ENCODE results near the gene FNDC3B.

The FNDC3B gene

GRCh38 chr3:172402892-172403643, 363.7 kb downstream of the FNDC3B start:
- Histone ChIP-seq H3K4me2 (ENCODE audit: low read depth, low read length, poor library complexity, severe bottlenecking) (no peak overlapping the region), H3K4me1 (ENCODE audit: insufficient read depth, low read length, poor library complexity, severe bottlenecking) (no peaks in the 10 kb centered on the region), H2AFZ (ENCODE audit: low read length) (no peak overlapping the region), H3K9me2 (replicated peaks; ENCODE audit: low read depth, low read length) (no peaks in the 10 kb centered on the region), H3F3A (ENCODE audit: low read depth) (no peaks in the 10 kb centered on the region), H3K9me3 (ENCODE audit: insufficient read depth, low read depth, low read length) (no peaks in the 10 kb centered on the region), H3K36me3 (ENCODE audit: insufficient read depth, low read length) (no peaks in the 10 kb centered on the region), H3K4me3 (ENCODE audit: low read length, poor library complexity, severe bottlenecking) (no peak overlapping the region), H4K20me1 (ENCODE audit: insufficient read depth, low read length, poor library complexity, severe bottlenecking) (no peaks in the 10 kb centered on the region), H3K27me3 (ENCODE audit: insufficient read depth, low read length, poor library complexity, severe bottlenecking) (no peaks in the 10 kb centered on the region), H3K9ac (ENCODE audit: low read depth, low read length, poor library complexity, severe bottlenecking) (no peak overlapping the region), H3K79me2 (ENCODE audit: insufficient read depth, low read length) (no peaks in the 10 kb centered on the region)
- TF ChIP-seq EZH2phosphoT487 (IDR thresholded peaks at IDR 0.05; ENCODE audit: borderline replicate concordance) = no peak
- no peak for TF ChIP-seq CTCF (conservative IDR thresholded peaks at IDR 0.05; ENCODE audit: low read length)

- Histone ChIP-seq H3K4me3 (ENCODE audit: low read length, poor library complexity, severe bottlenecking) (no peak overlapping the region), H3K9me3 (ENCODE audit: insufficient read depth, low read depth, low read length) (no peaks in the 10 kb centered on the region), H3K36me3 (ENCODE audit: insufficient read depth, low read length) (no peaks in the 10 kb centered on the region), H3F3A (ENCODE audit: low read depth) (no peaks in the 10 kb centered on the region), H3K9me2 (replicated peaks; ENCODE audit: low read depth, low read length) (no peaks in the 10 kb centered on the region), H3K79me2 (ENCODE audit: insufficient read depth, low read length) (no peaks in the 10 kb centered on the region), H3K27me3 (ENCODE audit: insufficient read depth, low read length, poor library complexity, severe bottlenecking) (no peaks in the 10 kb centered on the region), H3K4me1 (ENCODE audit: insufficient read depth, low read length, poor library complexity, severe bottlenecking) (no peaks in the 10 kb centered on the region), H4K20me1 (ENCODE audit: insufficient read depth, low read length, poor library complexity, severe bottlenecking) (no peaks in the 10 kb centered on the region), H3K9ac (ENCODE audit: low read depth, low read length, poor library complexity, severe bottlenecking) (no peak overlapping the region), H2AFZ (ENCODE audit: low read length) (no peak overlapping the region), H3K4me2 (ENCODE audit: low read depth, low read length, poor library complexity, severe bottlenecking) (no peak overlapping the region)
- TF ChIP-seq CTCF (conservative IDR thresholded peaks at IDR 0.05; ENCODE audit: low read length) = no peak
- no peak for TF ChIP-seq EZH2phosphoT487 (IDR thresholded peaks at IDR 0.05; ENCODE audit: borderline replicate concordance)
Observed at GRCh38 chr3:172404237-172404962, 365.0 kb downstream of the FNDC3B start.

- Histone ChIP-seq H3K4me2 (ENCODE audit: low read depth, low read length, poor library complexity, severe bottlenecking) (no peak overlapping the region), H2AFZ (ENCODE audit: low read length) (no peak overlapping the region), H3K79me2 (ENCODE audit: insufficient read depth, low read length) (no peaks in the 10 kb centered on the region), H3K9ac (ENCODE audit: low read depth, low read length, poor library complexity, severe bottlenecking) (no peak overlapping the region), H3K9me2 (replicated peaks; ENCODE audit: low read depth, low read length) (no peaks in the 10 kb centered on the region), H3F3A (ENCODE audit: low read depth) (no peaks in the 10 kb centered on the region), H4K20me1 (ENCODE audit: insufficient read depth, low read length, poor library complexity, severe bottlenecking) (no peaks in the 10 kb centered on the region), H3K4me3 (ENCODE audit: low read length, poor library complexity, severe bottlenecking) (no peak overlapping the region), H3K4me1 (ENCODE audit: insufficient read depth, low read length, poor library complexity, severe bottlenecking) (no peaks in the 10 kb centered on the region), H3K27me3 (ENCODE audit: insufficient read depth, low read length, poor library complexity, severe bottlenecking) (no peaks in the 10 kb centered on the region), H3K9me3 (ENCODE audit: insufficient read depth, low read depth, low read length) (no peaks in the 10 kb centered on the region), H3K36me3 (ENCODE audit: insufficient read depth, low read length) (no peaks in the 10 kb centered on the region)
- TF ChIP-seq EZH2phosphoT487 (IDR thresholded peaks at IDR 0.05; ENCODE audit: borderline replicate concordance) (no peak), CTCF (conservative IDR thresholded peaks at IDR 0.05; ENCODE audit: low read length) (no peak)
Observed at GRCh38 chr3:172405914-172406313, 366.5 kb downstream of the FNDC3B start.

All from Loucy (cell line).